Uterus (tissue), 2 donors: ENCODE data around the gene LMAN2.

Source experiments
- CTCF ChIP-seq, 4 experiments: fragments of 200-600 bp in 2 of 4; fragments of 450-650 bp in 2 of 4; sonication (generic) in 2 of 4; IDR thresholded peaks; one replicate each; pipeline ENCODE4 v1.5.1; 2016 to 2019; ENCODE audit warnings: antibody characterized with exemption in 4 of 4, mild to moderate bottlenecking in 2 of 4, moderate library complexity in 1 of 4
- POLR2A ChIP-seq, 2 donors: fragments of 450-650 bp; IDR thresholded peaks; one replicate each; pipeline ENCODE4 v1.6.1; 2016; ENCODE audit warnings: antibody characterized with exemption in 2 of 2, mild to moderate bottlenecking in 1 of 2, moderate library complexity in 1 of 2

GRCh38 chr5:177396078-177396477, 44.6 kb upstream of the LMAN2 start:
- no peak for TF ChIP-seq CTCF (IDR thresholded peaks at IDR 0.05)
- TF ChIP-seq POLR2A (IDR thresholded peaks at IDR 0.05): no peak
